Body of pancreas (tissue), 4 donors: ENCODE results near the gene CCDC33. TPM values are rescaled to one million over a fixed set of nuclear protein-coding genes. Genes with fewer than 3 reads are reported as not detected.

Experiments
- ATAC-seq: fragments of 150-250 bp; one replicate; pipeline ENCODE4 v1.9.1; 2016
- DNase-seq, 4 donors: peaks; one replicate each; pipeline ENCODE4 v3.0.0-alpha.2; 2019
- H3K27ac ChIP-seq, 4 donors: fragments of 200-600 bp; sonication (generic); 1 replicate in 3 of 4; 2 replicates in 1 of 4; pipeline versions ENCODE4 v1.5.1 to v1.6.1; 2016 to 2019; ENCODE audit warnings: mild to moderate bottlenecking in 1 of 4, mixed read lengths in 1 of 4, moderate library complexity in 1 of 4
- H3K27me3 ChIP-seq, 2 donors: fragments of 200-600 bp; sonication (generic); one replicate each; pipeline ENCODE4 v1.6.0; 2016; ENCODE audit warnings: mild to moderate bottlenecking in 1 of 2
- H3K36me3 ChIP-seq, 2 donors: fragments of 200-600 bp; sonication (generic); replicated peaks in 1 of 2; 2 replicates each; pipeline ENCODE4 v1.5.1; 2016; ENCODE audit warnings: low read depth in 2 of 2; ENCODE audit not compliant: insufficient read depth in 1 of 2
- H3K4me1 ChIP-seq: fragments of 200-600 bp; sonication (generic); one replicate; pipeline ENCODE4 v1.6.0; 2016
- H3K4me3 ChIP-seq, 2 donors: fragments of 200-600 bp; sonication (generic); 1 replicate in 1 of 2; 2 replicates in 1 of 2; pipeline ENCODE4 v1.5.1; 2016 to 2019
- H3K9me3 ChIP-seq, 3 donors: fragments of 200-600 bp; sonication (generic); 1 replicate in 2 of 3; 2 replicates in 1 of 3; pipeline ENCODE4 v1.5.1; 2016
- POLR2A ChIP-seq, 3 donors: fragments of 450-650 bp; IDR thresholded peaks; one replicate each; pipeline ENCODE4 v1.6.1; 2016; ENCODE audit warnings: antibody characterized with exemption in 3 of 3, mild to moderate bottlenecking in 2 of 3
- WGBS, 2 donors: methylation state at CpG; one replicate each; pipeline ENCODE4 v1.1.5; 2017; 5-methylcytosine and 5-hydroxymethylcytosine counted together
- intact Hi-C: fragments of 100-400 bp; cut with DNase I; formaldehyde crosslinking; loops from one replicate; pipeline ENCODE4 v1.15.1; 2023
- total RNA-seq, 2 donors: library from RNA; depleted of rRNA; stranded (reverse); fragments of >200 nt; gene quantifications; one replicate each; pipeline ENCODE4 v1.1.0, GENCODE V29; 2016
- TF ChIP-seq, protein P1 (sequence below), 7 experiments: fragments of 450-650 bp in 4 of 7; fragments of 200-600 bp in 3 of 7; sonication (generic) in 3 of 7; IDR thresholded peaks; one replicate each; pipeline ENCODE4 v1.5.1; 2016 to 2019; ENCODE audit warnings: antibody characterized with exemption in 7 of 7

Gene CCDC33
- total RNA-seq, 2 donors from 2014 or later, result not detected

DNA sequence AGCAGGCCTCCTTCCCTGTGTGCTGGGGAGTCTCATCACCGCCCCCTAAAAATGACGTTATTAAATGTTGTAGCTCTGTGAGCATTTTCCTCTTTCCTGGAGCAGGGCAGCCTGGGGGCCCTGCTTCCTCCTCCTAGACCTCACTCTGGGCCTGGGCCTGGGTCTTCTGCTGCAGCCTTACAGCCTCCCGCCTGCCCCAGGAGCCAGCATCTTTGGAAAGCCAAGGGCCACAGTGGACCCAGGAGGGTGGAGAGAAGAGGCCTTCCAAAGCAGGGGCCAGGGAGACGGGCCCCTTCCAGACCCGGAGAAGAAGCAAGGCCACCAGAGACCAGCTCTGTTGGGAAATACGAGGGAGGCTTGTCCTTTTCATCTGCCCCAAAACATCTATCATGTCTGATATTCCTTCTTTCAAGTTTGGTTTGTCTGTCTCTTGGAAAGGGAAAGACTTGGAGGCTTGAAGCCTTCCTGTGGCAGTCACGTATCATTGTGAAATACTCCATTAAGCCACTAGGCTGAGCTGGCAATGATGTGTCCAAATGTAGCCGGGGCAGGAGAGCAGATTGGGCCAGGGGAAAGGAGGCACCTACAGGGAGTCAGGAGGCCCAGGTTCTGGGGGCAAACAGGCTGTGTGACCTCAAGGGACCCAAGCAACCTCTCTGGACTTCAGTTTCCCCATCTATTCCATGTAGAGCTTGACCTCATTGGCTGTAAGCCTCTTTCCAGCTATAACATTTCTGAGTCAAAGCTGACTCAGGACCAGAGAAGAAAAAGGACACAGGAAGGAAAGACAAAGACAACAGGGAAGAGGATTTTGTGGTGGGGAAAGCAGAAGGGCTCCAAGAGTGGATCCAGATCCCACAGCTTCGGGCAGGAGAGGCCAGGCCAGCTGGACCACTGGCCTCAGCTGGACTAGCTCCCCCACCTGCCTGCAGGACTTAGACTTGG, 100.2 kb downstream of the CCDC33 start:
- H3K4me3 ChIP-seq, result no peak overlapping the region
- no peaks in the 10 kb centered on the region for H3K36me3 ChIP-seq
- no peaks in the 10 kb centered on the region for H3K4me1 ChIP-seq
- ATAC-seq (no peak), DNase-seq (no peak)
- H3K27ac ChIP-seq, result no peak overlapping the region
- TF ChIP-seq, protein P1, sequence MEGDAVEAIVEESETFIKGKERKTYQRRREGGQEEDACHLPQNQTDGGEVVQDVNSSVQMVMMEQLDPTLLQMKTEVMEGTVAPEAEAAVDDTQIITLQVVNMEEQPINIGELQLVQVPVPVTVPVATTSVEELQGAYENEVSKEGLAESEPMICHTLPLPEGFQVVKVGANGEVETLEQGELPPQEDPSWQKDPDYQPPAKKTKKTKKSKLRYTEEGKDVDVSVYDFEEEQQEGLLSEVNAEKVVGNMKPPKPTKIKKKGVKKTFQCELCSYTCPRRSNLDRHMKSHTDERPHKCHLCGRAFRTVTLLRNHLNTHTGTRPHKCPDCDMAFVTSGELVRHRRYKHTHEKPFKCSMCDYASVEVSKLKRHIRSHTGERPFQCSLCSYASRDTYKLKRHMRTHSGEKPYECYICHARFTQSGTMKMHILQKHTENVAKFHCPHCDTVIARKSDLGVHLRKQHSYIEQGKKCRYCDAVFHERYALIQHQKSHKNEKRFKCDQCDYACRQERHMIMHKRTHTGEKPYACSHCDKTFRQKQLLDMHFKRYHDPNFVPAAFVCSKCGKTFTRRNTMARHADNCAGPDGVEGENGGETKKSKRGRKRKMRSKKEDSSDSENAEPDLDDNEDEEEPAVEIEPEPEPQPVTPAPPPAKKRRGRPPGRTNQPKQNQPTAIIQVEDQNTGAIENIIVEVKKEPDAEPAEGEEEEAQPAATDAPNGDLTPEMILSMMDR (IDR thresholded peaks at IDR 0.05), result no peak
- TF ChIP-seq POLR2A (IDR thresholded peaks at IDR 0.05), result no peak
- no peaks in the 10 kb centered on the region for H3K9me3 ChIP-seq
- 68 to 70% methylated on average over 8 to 9 of the region's 9 CpGs for WGBS, 2 donors
- no peaks in the 10 kb centered on the region for H3K27me3 ChIP-seq
- intact Hi-C loops, result no loop called here

DNA sequence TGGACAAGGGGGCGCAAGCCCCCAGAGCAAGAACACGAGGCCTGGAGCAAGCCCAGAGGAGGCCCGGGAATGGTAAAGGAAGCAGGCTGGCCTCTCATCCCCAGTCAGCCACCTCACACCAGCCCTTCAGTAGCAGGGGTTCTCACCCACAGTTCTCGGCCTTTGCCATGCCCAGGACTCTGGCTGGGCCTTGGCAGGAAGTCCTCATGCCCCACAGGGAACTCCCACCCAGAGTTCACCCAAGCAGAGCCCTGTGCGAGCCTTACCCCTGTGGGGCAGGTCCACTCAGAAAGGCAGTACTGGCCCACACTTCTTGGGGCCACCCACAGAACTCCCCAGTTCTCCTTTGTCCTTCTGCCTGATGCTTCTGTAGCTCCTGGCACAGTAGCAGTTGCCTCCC, 101.0 kb downstream of the CCDC33 start:
- intact Hi-C loops, result no loop called here
- H3K27ac ChIP-seq, result no peak overlapping the region
- no peak for TF ChIP-seq POLR2A (IDR thresholded peaks at IDR 0.05)
- TF ChIP-seq, protein P1 (IDR thresholded peaks at IDR 0.05), result no peak
- ATAC-seq, result no peak
- H3K9me3 ChIP-seq, result no peaks in the 10 kb centered on the region
- no peak for DNase-seq
- no peaks in the 10 kb centered on the region for H3K36me3 ChIP-seq
- no peaks in the 10 kb centered on the region for H3K4me1 ChIP-seq
- H3K27me3 ChIP-seq, result no peaks in the 10 kb centered on the region
- WGBS, 2 donors, result 72 to 100% methylated on average over 1 to 5 of the region's 5 CpGs
- no peak overlapping the region for H3K4me3 ChIP-seq

DNA sequence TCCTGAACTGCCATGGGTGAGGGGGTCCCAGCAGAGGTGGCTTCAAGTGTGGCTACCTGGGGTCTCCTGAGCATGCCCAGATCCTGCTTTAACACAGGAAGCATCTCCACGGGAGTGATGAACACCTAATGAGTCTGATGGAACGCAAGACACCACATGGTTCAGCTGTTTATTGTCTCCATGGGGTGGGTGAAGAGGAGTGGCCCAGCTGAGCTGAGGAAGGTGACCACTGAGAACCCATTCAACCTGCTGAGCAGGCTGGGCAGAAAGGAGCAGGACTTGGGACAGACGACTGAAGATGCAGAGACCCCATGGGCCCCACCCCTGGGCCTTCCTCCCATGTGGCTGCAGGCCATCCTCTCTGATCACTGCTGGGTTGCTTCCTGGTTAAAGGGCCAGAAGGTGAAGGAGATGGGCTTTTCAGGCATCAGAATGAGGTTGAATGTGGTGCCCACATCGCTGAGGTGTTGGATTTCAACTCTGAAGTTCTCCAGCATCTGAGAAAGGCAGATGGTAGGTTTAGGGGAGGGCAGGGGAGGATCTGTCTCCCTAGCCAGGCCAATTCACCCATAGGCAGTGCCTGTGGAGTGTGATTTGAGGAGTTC, 101.6 kb downstream of the CCDC33 start:
- DNase-seq (no peak), ATAC-seq (no peak)
- Histone ChIP-seq H3K27me3 (no peaks in the 10 kb centered on the region), H3K4me3 (no peak overlapping the region), H3K4me1 (no peaks in the 10 kb centered on the region), H3K9me3 (no peaks in the 10 kb centered on the region), H3K36me3 (no peaks in the 10 kb centered on the region), H3K27ac (no peak overlapping the region)
- WGBS, 2 donors, result 63 to 67% methylated on average over 4 of the region's 4 CpGs
- intact Hi-C loops, result no loop called here
- TF ChIP-seq POLR2A (IDR thresholded peaks at IDR 0.05), result no peak
- TF ChIP-seq, protein P1 (IDR thresholded peaks at IDR 0.05), result no peak

DNA sequence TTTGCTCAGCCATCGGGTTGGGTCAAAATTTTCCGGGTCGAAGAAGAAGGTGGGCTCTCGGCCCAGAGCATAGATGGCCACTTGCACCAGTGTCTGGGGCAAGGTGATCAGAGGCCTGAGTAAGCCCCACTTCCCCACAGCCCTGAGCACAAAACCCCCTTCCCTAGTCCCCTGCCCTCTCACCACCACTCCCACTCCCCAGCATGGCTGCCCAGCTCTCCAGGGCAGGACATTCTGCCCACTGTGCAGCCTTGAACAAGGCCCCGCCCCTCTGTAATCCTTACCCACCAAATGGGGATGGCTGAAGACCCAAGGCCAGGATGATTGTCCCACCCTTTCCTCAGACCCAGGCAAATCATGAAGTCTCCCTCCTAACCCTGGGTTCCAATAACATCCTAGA, 102.5 kb downstream of the CCDC33 start:
- Histone ChIP-seq H3K36me3 (no peaks in the 10 kb centered on the region), H3K27ac (no peak overlapping the region), H3K4me3 (no peak overlapping the region), H3K27me3 (no peaks in the 10 kb centered on the region), H3K9me3 (no peaks in the 10 kb centered on the region), H3K4me1 (no peaks in the 10 kb centered on the region)
- DNase-seq (no peak), ATAC-seq (no peak)
- intact Hi-C loops, result no loop called here
- TF ChIP-seq, protein P1 (IDR thresholded peaks at IDR 0.05), result no peak
- TF ChIP-seq POLR2A (IDR thresholded peaks at IDR 0.05), result no peak
- 67 to 91% methylated on average over 4 to 5 of the region's 5 CpGs for WGBS, 2 donors
